ENCODE results near the gene PLAC9. TPM values are rescaled to one million over a fixed set of nuclear protein-coding genes. Genes with fewer than 3 reads are reported as not detected.

PLAC9 gene
- total and polyA plus RNA-seq, 12 donors, result 1.8 to 67.6 (median 24.0) TPM

DNA sequence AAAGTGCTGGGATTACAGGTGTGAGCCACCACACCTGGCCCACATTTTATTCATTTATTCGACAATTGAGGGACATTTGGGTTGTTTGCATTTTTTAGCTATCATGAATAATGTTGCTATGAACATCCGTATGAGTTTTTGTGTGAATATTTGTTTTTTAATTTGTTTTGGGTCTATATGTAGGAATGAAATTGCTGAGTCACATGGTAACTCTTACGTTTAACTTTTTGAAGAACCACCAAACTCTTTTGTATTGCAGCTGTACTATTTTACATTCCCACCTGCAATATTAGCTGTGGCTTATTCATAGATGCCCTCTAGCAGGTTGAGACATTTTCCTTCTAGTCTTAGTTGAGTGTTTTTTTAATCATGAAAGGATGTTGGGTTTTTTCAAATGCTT lies 14.4 kb downstream of the PLAC9 start:
- 71 to 80% (median 74%) methylated on average over 3 of the region's 3 CpGs for WGBS, 4 donors
- peaks cover 0 to 8% of the 10 kb centered on the region in 2 donors for H3K4me1 ChIP-seq (replicated peaks in 1 of 2)
- intact Hi-C loops (cut with DNase I), result no loop called here
- H3K4me3 ChIP-seq, result no peak overlapping the region
- H3K36me3 ChIP-seq (replicated peaks in 1 of 2), result no peaks in the 10 kb centered on the region
- H3K27ac ChIP-seq, result no peak overlapping the region
- H3K27me3 ChIP-seq, result no peaks in the 10 kb centered on the region
- TF ChIP-seq, protein P1, sequence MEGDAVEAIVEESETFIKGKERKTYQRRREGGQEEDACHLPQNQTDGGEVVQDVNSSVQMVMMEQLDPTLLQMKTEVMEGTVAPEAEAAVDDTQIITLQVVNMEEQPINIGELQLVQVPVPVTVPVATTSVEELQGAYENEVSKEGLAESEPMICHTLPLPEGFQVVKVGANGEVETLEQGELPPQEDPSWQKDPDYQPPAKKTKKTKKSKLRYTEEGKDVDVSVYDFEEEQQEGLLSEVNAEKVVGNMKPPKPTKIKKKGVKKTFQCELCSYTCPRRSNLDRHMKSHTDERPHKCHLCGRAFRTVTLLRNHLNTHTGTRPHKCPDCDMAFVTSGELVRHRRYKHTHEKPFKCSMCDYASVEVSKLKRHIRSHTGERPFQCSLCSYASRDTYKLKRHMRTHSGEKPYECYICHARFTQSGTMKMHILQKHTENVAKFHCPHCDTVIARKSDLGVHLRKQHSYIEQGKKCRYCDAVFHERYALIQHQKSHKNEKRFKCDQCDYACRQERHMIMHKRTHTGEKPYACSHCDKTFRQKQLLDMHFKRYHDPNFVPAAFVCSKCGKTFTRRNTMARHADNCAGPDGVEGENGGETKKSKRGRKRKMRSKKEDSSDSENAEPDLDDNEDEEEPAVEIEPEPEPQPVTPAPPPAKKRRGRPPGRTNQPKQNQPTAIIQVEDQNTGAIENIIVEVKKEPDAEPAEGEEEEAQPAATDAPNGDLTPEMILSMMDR (IDR thresholded peaks at IDR 0.05), result no peak
- no peak for TF ChIP-seq POLR2A (IDR thresholded peaks at IDR 0.05)
- H3K9me3 ChIP-seq (replicated peaks in 1 of 3), result no peaks in the 10 kb centered on the region
- no peak for DNase-seq

DNA sequence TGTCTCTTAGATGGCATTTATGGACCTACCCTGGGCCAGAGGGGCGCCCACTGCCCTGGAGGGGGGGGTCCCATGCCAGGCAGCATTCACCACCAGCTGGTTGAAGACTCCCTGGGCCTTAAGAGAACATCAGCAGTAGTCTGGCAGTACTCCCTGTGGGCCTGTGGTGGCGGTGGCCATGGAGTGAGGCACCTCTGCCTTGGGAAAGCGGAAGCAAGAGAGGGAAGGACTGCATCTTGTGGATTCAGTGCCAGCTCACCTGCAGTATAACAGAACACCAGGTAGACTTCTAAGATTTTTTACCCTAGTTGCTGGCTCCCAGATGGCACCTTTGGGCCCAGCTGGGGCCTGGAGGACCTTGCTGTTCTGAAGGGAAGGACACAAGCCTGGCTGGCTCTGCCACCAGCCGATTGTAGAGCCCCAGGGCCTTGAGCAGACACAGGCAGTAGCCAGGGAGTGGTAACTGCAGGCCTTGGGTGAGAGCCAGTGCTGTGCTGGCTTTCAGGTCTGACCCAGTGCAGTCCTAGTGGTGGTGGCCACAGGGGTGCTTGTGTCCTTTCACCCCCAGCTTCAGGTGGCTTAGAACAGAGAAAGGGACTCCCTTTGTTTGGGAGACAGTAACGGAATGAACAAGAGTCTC lies 15.8 kb downstream of the PLAC9 start:
- Histone ChIP-seq H3K4me1 (replicated peaks in 1 of 2) (peaks cover 0 to 8% of the 10 kb centered on the region in 2 donors), H3K27ac (no peak overlapping the region), H3K9me3 (replicated peaks in 1 of 3) (no peaks in the 10 kb centered on the region), H3K36me3 (replicated peaks in 1 of 2) (peaks cover 0 to 7% of the 10 kb centered on the region in 2 donors), H3K4me3 (no peak overlapping the region), H3K27me3 (no peaks in the 10 kb centered on the region)
- 58 to 94% (median 89%) methylated on average over 2 to 5 of the region's 5 CpGs for WGBS, 4 donors
- intact Hi-C loops (cut with DNase I), result no loop called here
- no peak for DNase-seq
- TF ChIP-seq, protein P1 (IDR thresholded peaks at IDR 0.05), result no peak
- no peak for TF ChIP-seq POLR2A (IDR thresholded peaks at IDR 0.05)

DNA sequence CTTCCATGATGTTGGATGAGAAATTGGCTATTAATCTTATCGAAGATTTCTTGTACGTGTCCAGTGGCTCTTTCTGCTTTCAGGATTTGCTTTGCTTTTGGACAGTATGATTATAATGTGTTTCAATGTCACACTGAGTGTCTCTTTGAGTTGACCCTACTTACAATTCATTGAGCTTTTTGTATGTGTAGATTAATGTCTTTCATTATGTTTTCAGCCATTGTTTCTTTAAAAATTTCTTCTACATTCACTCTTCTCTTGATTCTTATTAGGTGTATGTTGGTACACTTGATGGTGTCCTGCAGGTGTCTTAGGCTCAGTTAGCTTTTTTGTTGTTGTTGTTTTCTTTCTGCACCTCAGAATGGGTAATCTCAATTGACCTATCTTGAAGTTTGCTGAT lies 16.6 kb downstream of the PLAC9 start:
- H3K27me3 ChIP-seq, result no peaks in the 10 kb centered on the region
- H3K4me1 ChIP-seq (replicated peaks in 1 of 2), result peaks cover 0 to 3% of the 10 kb centered on the region in 2 donors
- H3K36me3 ChIP-seq (replicated peaks in 1 of 2), result peaks cover 0 to 11% of the 10 kb centered on the region in 2 donors
- TF ChIP-seq, protein P1 (IDR thresholded peaks at IDR 0.05), result no peak
- TF ChIP-seq POLR2A (IDR thresholded peaks at IDR 0.05), result no peak
- intact Hi-C loops (cut with DNase I), result no loop called here
- H3K9me3 ChIP-seq (replicated peaks in 1 of 3), result no peaks in the 10 kb centered on the region
- no peak for DNase-seq
- WGBS, 4 donors, result 93 to 97% (median 95%) methylated on average over 2 of the region's 2 CpGs
- H3K27ac ChIP-seq, result no peak overlapping the region
- no peak overlapping the region for H3K4me3 ChIP-seq

DNA sequence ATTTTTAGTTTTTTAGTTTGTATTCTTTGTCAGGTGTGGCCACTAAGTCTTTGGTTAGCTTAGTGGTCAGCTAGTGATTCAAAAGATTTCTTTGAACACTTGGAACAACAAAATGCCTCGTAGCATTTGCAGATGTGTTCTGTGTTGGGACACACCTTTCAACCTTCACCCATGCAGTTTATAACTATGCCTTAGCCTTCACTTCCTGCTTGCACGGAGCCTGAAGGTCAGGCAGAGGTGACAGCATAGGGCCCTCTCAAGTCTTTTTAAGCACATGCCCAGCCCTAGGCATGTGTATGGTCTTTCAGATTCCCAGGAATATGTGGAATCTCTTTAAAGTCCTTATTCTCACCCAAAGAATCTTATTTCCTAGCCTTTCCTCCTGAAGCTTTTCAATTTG lies 17.6 kb downstream of the PLAC9 start:
- intact Hi-C loops (cut with DNase I), result no loop called here
- Histone ChIP-seq H3K36me3 (replicated peaks in 1 of 2) (peaks cover 0 to 20% of the 10 kb centered on the region in 2 donors), H3K27ac (no peak overlapping the region), H3K27me3 (no peaks in the 10 kb centered on the region), H3K4me1 (replicated peaks in 1 of 2) (no peaks in the 10 kb centered on the region), H3K4me3 (no peak overlapping the region), H3K9me3 (replicated peaks in 1 of 3) (no peaks in the 10 kb centered on the region)
- no peak for DNase-seq
- TF ChIP-seq, protein P1 (IDR thresholded peaks at IDR 0.05), result no peak
- TF ChIP-seq POLR2A (IDR thresholded peaks at IDR 0.05), result no peak
- WGBS, 4 donors, result 63 to 71% (median 67%) methylated on average over 2 of the region's 2 CpGs
